Adrenal gland (tissue), 5 donors: ENCODE data around the gene PYCR2.

Experiments
- POLR2A ChIP-seq, 2 donors: fragments of 450-650 bp; IDR thresholded peaks; one replicate each; pipeline ENCODE4 v1.6.1; 2017; ENCODE audit warnings: antibody characterized with exemption in 2 of 2, mild to moderate bottlenecking in 2 of 2, moderate library complexity in 1 of 2
- TF ChIP-seq, protein P1 (sequence below), 6 experiments: fragments of 450-650 bp in 4 of 6; fragments of 200-600 bp in 2 of 6; sonication (generic) in 1 of 6; IDR thresholded peaks; 1 replicate in 5 of 6; 2 replicates in 1 of 6; pipeline versions ENCODE4 v1.5.1 to v1.8.0; 2016 to 2021; ENCODE audit warnings: antibody characterized with exemption in 6 of 6, mild to moderate bottlenecking in 2 of 6, moderate library complexity in 1 of 6
- donor health status: DM: no; HTN: no; CAD: no.

DNA sequence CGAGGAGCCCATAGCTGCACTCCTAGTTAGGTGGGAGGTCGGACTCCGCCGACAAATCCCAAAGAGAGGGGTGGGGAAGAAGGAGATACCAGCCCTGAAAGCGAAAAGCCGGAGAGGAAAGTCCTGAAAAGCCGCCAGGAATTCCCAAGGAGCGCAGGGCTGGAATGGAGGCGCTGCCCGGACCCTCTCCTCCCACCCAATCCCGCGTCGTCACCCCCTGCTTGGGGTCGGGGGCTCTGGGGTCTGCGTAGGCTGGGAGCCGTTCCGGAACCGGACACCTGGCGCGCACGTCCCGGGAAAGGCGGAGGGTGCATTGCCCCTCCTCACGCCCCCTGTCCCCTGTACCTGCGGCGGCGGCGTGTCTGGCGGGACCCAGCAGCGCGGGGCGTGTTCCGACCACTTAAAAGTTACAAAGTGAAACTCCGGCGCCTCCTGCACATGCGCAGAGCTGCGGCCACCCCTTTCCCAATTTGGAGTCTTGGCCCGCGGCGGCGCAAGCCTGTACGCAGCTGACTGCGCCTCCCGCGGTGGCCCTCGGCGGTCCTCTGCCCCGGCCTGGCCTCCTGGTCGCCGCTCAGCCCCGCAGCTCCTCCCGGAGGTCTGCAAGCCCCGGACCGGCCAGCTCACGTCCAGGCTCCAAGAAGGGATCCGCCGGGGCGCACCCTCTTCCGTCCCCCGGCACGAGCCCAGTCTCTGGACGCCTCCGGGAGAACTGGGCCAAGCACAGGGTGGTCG is 41.9 kb downstream of the PYCR2 start, which contains the start of gene TMEM63A:
- TF ChIP-seq, protein P1, sequence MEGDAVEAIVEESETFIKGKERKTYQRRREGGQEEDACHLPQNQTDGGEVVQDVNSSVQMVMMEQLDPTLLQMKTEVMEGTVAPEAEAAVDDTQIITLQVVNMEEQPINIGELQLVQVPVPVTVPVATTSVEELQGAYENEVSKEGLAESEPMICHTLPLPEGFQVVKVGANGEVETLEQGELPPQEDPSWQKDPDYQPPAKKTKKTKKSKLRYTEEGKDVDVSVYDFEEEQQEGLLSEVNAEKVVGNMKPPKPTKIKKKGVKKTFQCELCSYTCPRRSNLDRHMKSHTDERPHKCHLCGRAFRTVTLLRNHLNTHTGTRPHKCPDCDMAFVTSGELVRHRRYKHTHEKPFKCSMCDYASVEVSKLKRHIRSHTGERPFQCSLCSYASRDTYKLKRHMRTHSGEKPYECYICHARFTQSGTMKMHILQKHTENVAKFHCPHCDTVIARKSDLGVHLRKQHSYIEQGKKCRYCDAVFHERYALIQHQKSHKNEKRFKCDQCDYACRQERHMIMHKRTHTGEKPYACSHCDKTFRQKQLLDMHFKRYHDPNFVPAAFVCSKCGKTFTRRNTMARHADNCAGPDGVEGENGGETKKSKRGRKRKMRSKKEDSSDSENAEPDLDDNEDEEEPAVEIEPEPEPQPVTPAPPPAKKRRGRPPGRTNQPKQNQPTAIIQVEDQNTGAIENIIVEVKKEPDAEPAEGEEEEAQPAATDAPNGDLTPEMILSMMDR (IDR thresholded peaks at IDR 0.05), result peak in 5 of 6 experiments; percentile 28 to 58 (median 36)
- TF ChIP-seq POLR2A (IDR thresholded peaks at IDR 0.05), result peak; percentile 64 to 82
